RKO (cell line): ENCODE results near the gene TBC1D4.
"Not testable (repeated sequence)": the region's sequence is repeated elsewhere in the genome, so short reads cannot be mapped to it uniquely, and the experiment has no call there.

Source experiments
- DNase-seq: peaks from one replicate; pipeline ENCODE4 v3.0.0-alpha.2; 2016; ENCODE audit warnings: low spot score

The TBC1D4 gene

GRCh38 chr13:75360170-75360569, 121.8 kb downstream of the TBC1D4 start:
- no peak for DNase-seq

GRCh38 chr13:75359266-75359665, 122.7 kb downstream of the TBC1D4 start:
- peak; percentile 71 for DNase-seq

- peak; percentile 88 for DNase-seq
These were observed 124.2 kb downstream of the TBC1D4 start for GRCh38 chr13:75357576-75358289.

- no peak for DNase-seq
These were observed 125.5 kb downstream of the TBC1D4 start for GRCh38 chr13:75356421-75356820.

- no peak for DNase-seq
These were observed 126.4 kb downstream of the TBC1D4 start for GRCh38 chr13:75355609-75356008.

- DNase-seq = no peak
These were observed 128.2 kb downstream of the TBC1D4 start for GRCh38 chr13:75353781-75354193.

- no peak for DNase-seq
These were observed 129.2 kb downstream of the TBC1D4 start for GRCh38 chr13:75352641-75353327.

- not testable (repeated sequence) for DNase-seq
These were observed 130.4 kb downstream of the TBC1D4 start for GRCh38 chr13:75351538-75351937.

GRCh38 chr13:75347925-75348324, 134.0 kb downstream of the TBC1D4 start:
- DNase-seq = no peak

- no peak for DNase-seq
These were observed 134.5 kb downstream of the TBC1D4 start for GRCh38 chr13:75347457-75347856.

GRCh38 chr13:75345193-75345592, 136.8 kb downstream of the TBC1D4 start:
- DNase-seq = no peak

GRCh38 chr13:75341028-75341427, 140.9 kb downstream of the TBC1D4 start:
- DNase-seq = no peak

- DNase-seq = no peak
These were observed 142.2 kb downstream of the TBC1D4 start for GRCh38 chr13:75339635-75340374.

- DNase-seq = no peak
These were observed 147.1 kb downstream of the TBC1D4 start for GRCh38 chr13:75334634-75335447.

- no peak for DNase-seq
These were observed 148.9 kb downstream of the TBC1D4 start for GRCh38 chr13:75333103-75333502.

GRCh38 chr13:75331792-75332349, 150.1 kb downstream of the TBC1D4 start:
- no peak for DNase-seq

GRCh38 chr13:75330770-75331169, 151.2 kb downstream of the TBC1D4 start:
- DNase-seq = no peak

- no peak for DNase-seq
These were observed 152.2 kb downstream of the TBC1D4 start for GRCh38 chr13:75329723-75330122.

- DNase-seq = no peak
These were observed 152.9 kb downstream of the TBC1D4 start for GRCh38 chr13:75329097-75329496.

GRCh38 chr13:75327135-75327510, 154.8 kb downstream of the TBC1D4 start:
- no peak for DNase-seq

GRCh38 chr13:75326173-75327134, 155.5 kb downstream of the TBC1D4 start:
- DNase-seq = no peak
